GM21528 (cell line): Measurements from ENCODE around the gene VPREB1.
"Not testable (repeated sequence)": the region's sequence is repeated elsewhere in the genome, so short reads cannot be mapped to it uniquely, and the experiment has no call there.

Source experiments
- ATAC-seq: cut with Tn5 transposase; IDR thresholded peaks from one replicate; pipeline ENCODE4 v1.9.1; 2021; ENCODE audit warnings: mild to moderate bottlenecking, moderate library complexity; ENCODE audit not compliant: unreplicated experiment, low FRiP score

The VPREB1 gene

GRCh38 chr22:22210889-22211833 lies 33.4 kb upstream of the VPREB1 start:
- no peak for ATAC-seq

- no peak for ATAC-seq
These were observed 31.4 kb upstream of the VPREB1 start for GRCh38 chr22:22213231-22213630.

GRCh38 chr22:22214819-22215329 lies 29.7 kb upstream of the VPREB1 start:
- ATAC-seq, result no peak

GRCh38 chr22:22215659-22216449 lies 28.7 kb upstream of the VPREB1 start:
- ATAC-seq, result no peak

- ATAC-seq, result no peak
These were observed 28.1 kb upstream of the VPREB1 start for GRCh38 chr22:22216450-22216959.

- ATAC-seq, result no peak
These were observed 26.3 kb upstream of the VPREB1 start for GRCh38 chr22:22218302-22218701.

GRCh38 chr22:22219140-22219996 lies 25.2 kb upstream of the VPREB1 start:
- no peak for ATAC-seq

GRCh38 chr22:22221043-22221442 lies 23.5 kb upstream of the VPREB1 start:
- not testable (repeated sequence) for ATAC-seq

- ATAC-seq, result no peak
These were observed 18.0 kb upstream of the VPREB1 start for GRCh38 chr22:22226448-22227187.

- no peak for ATAC-seq
These were observed 16.2 kb upstream of the VPREB1 start for GRCh38 chr22:22228421-22228820.

- ATAC-seq, result no peak
These were observed 15.7 kb upstream of the VPREB1 start for GRCh38 chr22:22228921-22229320.

- no peak for ATAC-seq
These were observed 14.7 kb upstream of the VPREB1 start for GRCh38 chr22:22229683-22230420.

GRCh38 chr22:22230438-22230837 lies 14.1 kb upstream of the VPREB1 start:
- no peak for ATAC-seq

- no peak for ATAC-seq
These were observed 11.5 kb upstream of the VPREB1 start for GRCh38 chr22:22233081-22233480.

GRCh38 chr22:22235558-22235957 lies 9.0 kb upstream of the VPREB1 start:
- no peak for ATAC-seq

GRCh38 chr22:22237521-22237920 lies 7.1 kb upstream of the VPREB1 start:
- ATAC-seq, result no peak

- no peak for ATAC-seq
These were observed 5.2 kb upstream of the VPREB1 start for GRCh38 chr22:22239311-22239939.

GRCh38 chr22:22241554-22241898 lies 3.1 kb upstream of the VPREB1 start:
- ATAC-seq, result no peak
